GM19099 (cell line): ENCODE results near the gene PEX11B.
A peak's percentile ranks its signal among the peaks of the same experiment; 100 is the strongest.

Experiments used
- POLR2A ChIP-seq: IDR thresholded peaks from 3 replicates; pipeline ENCODE4 v1.6.1; 2011; ENCODE audit warnings: low read depth; ENCODE audit not compliant: insufficient read length; ENCODE audit errors: extremely low read depth

Gene PEX11B

GRCh38 chr1:145957443-145958319, 39.2 kb upstream of the PEX11B start, which contains the start of gene LIX1L:
TSS of gene LIX1L (minus strand) at chr1:145958017. CDS start at chr1:145957927, 90 bp downstream.
- TF ChIP-seq POLR2A: peak; percentile 78

DNA sequence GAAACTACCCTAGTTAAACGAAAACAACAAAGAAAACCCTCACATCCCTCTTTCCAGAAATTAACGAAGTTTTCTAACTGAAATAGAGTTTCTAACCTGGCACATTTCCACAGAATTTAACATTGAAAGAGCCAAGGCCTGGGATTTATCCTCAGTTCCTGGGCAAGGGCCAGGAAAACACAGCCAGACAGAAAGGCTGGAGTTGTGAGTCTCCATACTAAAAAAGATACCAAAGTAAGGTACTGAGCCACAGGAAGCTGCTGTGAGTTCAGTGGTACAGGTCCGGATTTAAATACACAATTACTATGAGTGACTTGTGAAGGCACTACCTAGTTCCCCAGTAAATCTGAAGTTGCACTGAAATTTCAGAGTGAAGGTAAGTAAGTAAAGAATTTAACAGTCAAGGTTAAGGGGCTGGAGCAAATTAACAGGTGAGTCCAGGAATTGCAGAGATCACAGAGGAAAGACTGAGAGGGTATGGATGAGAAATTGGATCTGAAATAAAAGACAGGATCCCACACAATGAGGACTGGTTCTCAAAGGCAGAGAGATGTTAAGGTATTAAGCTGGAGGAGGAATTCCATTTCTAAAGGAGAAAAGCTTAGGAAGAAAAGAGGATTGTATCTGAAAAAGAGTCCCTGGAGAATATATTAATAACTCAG, 38.4 kb upstream of the PEX11B start:
- no peak for TF ChIP-seq POLR2A

- no peak for TF ChIP-seq POLR2A
Measured at GRCh38 chr1:145956361-145956760, 37.8 kb upstream of the PEX11B start.

- TF ChIP-seq POLR2A: no peak
Measured at GRCh38 chr1:145955436-145955835, 36.9 kb upstream of the PEX11B start.

DNA sequence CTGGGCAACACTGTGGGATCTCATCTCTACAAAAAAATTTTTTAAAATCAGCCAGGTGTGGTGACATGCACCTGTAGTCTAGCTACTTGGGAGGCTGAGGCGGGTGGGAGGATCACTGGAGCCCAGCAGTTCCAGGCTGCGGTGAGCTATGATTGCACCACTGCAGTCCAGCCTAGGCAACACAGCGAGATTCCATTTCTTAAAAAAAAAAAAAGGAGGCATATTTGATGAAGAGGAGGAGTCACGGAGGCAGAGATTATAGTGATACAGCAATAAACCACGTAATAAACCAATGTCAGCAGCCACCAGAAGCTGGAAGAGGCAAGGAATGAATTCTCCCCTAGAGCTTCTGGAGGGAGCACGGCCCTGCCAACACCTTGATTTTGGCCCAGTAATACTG, 35.3 kb upstream of the PEX11B start:
- no peak for TF ChIP-seq POLR2A

DNA sequence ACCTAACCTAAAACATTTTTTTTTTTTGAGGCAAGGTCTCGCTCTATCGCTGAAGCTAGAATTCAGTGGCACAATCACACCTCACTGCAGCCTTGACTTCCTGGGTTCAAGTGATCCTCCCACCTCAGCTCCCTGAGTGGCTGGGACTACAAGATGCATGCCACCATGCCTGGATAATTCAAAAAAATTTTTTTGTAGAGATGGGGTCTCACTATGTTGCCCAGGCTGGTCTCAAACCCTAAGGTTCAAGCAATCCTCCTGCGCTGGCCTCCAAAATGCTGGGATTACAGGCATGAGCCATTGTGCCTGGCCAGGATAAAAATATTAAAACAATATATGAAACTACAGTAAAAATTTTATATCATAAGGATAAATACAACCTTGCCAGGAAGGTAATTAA, 34.4 kb upstream of the PEX11B start:
- TF ChIP-seq POLR2A: no peak

GRCh38 chr1:145951526-145951925, 33.0 kb upstream of the PEX11B start:
- TF ChIP-seq POLR2A: no peak

- TF ChIP-seq POLR2A: no peak
Measured at GRCh38 chr1:145949219-145949618, 30.7 kb upstream of the PEX11B start.

- TF ChIP-seq POLR2A: no peak
Measured at GRCh38 chr1:145947551-145947950, 29.0 kb upstream of the PEX11B start.

- TF ChIP-seq POLR2A: no peak
Measured at GRCh38 chr1:145946477-145946986, 28.0 kb upstream of the PEX11B start.

GRCh38 chr1:145944532-145944931, 26.0 kb upstream of the PEX11B start:
- no peak for TF ChIP-seq POLR2A

DNA sequence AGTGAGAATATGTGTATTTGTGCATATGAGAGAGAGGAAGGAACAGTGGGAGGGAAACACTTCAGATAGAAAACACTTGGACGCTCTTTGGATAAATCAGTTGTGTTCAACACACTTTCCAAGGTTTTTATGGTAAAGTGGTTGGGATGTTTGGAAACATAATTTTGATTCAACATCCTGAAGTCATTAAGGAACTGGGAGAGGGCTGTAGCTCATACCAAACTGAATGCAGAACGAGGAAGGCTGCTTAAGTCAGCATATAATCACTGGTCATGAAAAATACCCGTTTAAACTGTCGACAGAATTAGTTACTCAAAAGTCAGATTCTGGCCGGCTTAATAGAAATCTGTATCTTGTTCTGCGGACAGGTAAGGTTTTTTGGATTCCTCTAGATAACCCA, 24.4 kb upstream of the PEX11B start:
- no peak for TF ChIP-seq POLR2A

- no peak for TF ChIP-seq POLR2A
Measured at GRCh38 chr1:145942405-145942804, 23.9 kb upstream of the PEX11B start.

DNA sequence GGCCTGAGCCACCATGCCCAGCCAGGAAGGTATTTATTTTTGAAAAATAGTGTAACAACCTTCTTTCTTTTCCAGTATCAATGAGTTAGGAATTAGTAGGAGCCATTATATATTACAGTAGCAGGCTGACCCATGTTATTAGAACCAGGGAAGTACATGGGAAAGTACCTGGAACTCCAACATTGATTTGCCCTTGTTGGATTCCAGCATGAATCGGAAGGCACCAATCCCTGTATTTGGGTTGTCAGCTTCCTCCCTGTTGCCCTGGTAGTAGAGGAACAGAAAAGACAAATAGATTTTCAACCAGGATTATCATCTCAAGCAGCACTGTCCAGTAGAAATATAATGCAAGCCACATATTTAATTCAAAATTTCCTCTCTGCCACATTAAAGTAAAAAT, 18.9 kb upstream of the PEX11B start:
- no peak for TF ChIP-seq POLR2A

DNA sequence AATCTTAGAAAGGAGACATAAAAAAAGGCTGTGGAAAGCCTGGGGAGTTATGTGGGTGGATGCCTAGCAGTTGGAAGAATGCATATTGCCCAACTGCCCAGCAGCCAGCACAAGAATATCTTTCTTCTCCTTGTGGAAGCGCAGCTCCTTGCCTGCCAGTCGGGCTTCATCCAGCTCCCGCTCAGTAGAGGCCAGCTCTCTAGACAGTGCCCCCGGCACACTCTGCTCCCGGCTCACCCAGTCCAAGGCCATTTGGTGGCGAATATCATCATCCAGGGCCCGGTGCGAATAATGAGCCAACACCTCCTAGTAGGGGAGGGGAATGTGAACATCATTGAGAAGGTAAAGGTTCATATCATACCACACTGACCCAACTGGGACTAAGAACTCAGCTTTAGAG, 17.7 kb upstream of the PEX11B start:
- TF ChIP-seq POLR2A: no peak

GRCh38 chr1:145935708-145936107, 17.2 kb upstream of the PEX11B start:
- no peak for TF ChIP-seq POLR2A
